Measurements from ENCODE around the gene ANKRD66.

ANKRD66 gene

GRCh38 chr6:46789434-46790354 is 43.0 kb downstream of the ANKRD66 start:
- no peak for DNase-seq (ENCODE audit: low read depth in 1 of 2, low spot score in 1 of 2)

GRCh38 chr6:46790355-46790874 is 43.7 kb downstream of the ANKRD66 start:
- DNase-seq (ENCODE audit: low read depth in 1 of 2, low spot score in 1 of 2): no peak

GRCh38 chr6:46792635-46793034 is 45.9 kb downstream of the ANKRD66 start:
- no peak for DNase-seq (ENCODE audit: low read depth in 1 of 2, low spot score in 1 of 2)

- no peak for DNase-seq (ENCODE audit: low read depth in 1 of 2, low spot score in 1 of 2)
Observed at GRCh38 chr6:46793138-46793537, 46.4 kb downstream of the ANKRD66 start, which contains the start of gene MEP1A. MEP1A (plus strand) TSS chr6:46793389; CDS start chr6:46793399, 10 bp downstream.

- DNase-seq (ENCODE audit: low read depth in 1 of 2, low spot score in 1 of 2): no peak
Observed at GRCh38 chr6:46794068-46794467, 47.3 kb downstream of the ANKRD66 start.

GRCh38 chr6:46795816-46796215 is 49.1 kb downstream of the ANKRD66 start:
- DNase-seq (ENCODE audit: low read depth in 1 of 2, low spot score in 1 of 2): no peak

GRCh38 chr6:46796848-46797580 is 50.3 kb downstream of the ANKRD66 start:
- DNase-seq (ENCODE audit: low read depth in 1 of 2, low spot score in 1 of 2): no peak

- DNase-seq (ENCODE audit: low read depth in 1 of 2, low spot score in 1 of 2): no peak
Observed at GRCh38 chr6:46799657-46800056, 52.9 kb downstream of the ANKRD66 start.

GRCh38 chr6:46808806-46809205 is 62.1 kb downstream of the ANKRD66 start:
- no peak for DNase-seq (ENCODE audit: low read depth in 1 of 2, low spot score in 1 of 2)
